H1 (cell line): Measurements from ENCODE around the gene ANKFN1. TPM values are rescaled to one million over a fixed set of nuclear protein-coding genes. Genes with fewer than 3 reads are reported as not detected.

Experiments used
- CTCF ChIA-PET: fragments of 300-600 bp; sonication (Branson Sonifier 250); formaldehyde crosslinking; loops from one replicate; lab custom pipeline; 2021; ENCODE audit not compliant: partially characterized antibody; lab: Charles Lee
- POLR2A ChIA-PET: fragments of 300-600 bp; sonication (Branson Sonifier 250); formaldehyde crosslinking; loops from one replicate; lab custom pipeline; 2021; ENCODE audit warnings: inconsistent platforms; ENCODE audit not compliant: partially characterized antibody; lab: Charles Lee
- DNase-seq, 2 experiments: peaks; one replicate each; pipeline versions ENCODE4 v3.0.0 to v3.0.0-alpha.2; 2010 to 2022; ENCODE audit warnings: low spot score in 2 of 2, low read depth in 1 of 2, mixed read lengths in 1 of 2
- FAIRE-seq: peaks from 2 replicates; lab custom pipeline; 2011; peaks lifted over from hg19 to GRCh38; lab: Jason Lieb, UNC
- H2AFZ ChIP-seq: 2 replicates; pipeline ENCODE4 v1.8.1; 2012; ENCODE audit warnings: low read length, inconsistent platforms
- H2AK5ac ChIP-seq: 2 replicates; pipeline ENCODE4 v1.6.1; 2013; ENCODE audit warnings: low read depth, low read length
- H2BK120ac ChIP-seq: replicated peaks from 2 replicates; pipeline ENCODE3; 2013; ENCODE audit warnings: low read depth, low read length, inconsistent platforms
- H2BK12ac ChIP-seq: 2 replicates; pipeline ENCODE4 v1.6.1; 2013; ENCODE audit warnings: low read depth, low read length
- H2BK15ac ChIP-seq: 2 replicates; pipeline ENCODE4 v1.6.1; 2013; ENCODE audit warnings: low read length
- H2BK20ac ChIP-seq: 2 replicates; pipeline ENCODE4 v1.6.1; 2013; ENCODE audit warnings: low read length
- H2BK5ac ChIP-seq: 2 replicates; pipeline ENCODE4 v1.6.1; 2013; ENCODE audit warnings: low read depth, low read length
- H3K14ac ChIP-seq: 2 replicates; pipeline ENCODE4 v1.6.1; 2013; ENCODE audit warnings: inconsistent platforms; ENCODE audit not compliant: insufficient read length
- H3K18ac ChIP-seq: 2 replicates; pipeline ENCODE4 v1.6.1; 2013; ENCODE audit warnings: low read length; ENCODE audit errors: extremely low read depth
- H3K23ac ChIP-seq: 2 replicates; pipeline ENCODE4 v1.6.1; 2013; ENCODE audit warnings: inconsistent platforms; ENCODE audit not compliant: insufficient read length
- H3K23me2 ChIP-seq: 2 replicates; pipeline ENCODE4 v1.6.1; 2013; ENCODE audit warnings: low read depth, low read length
- H3K27ac ChIP-seq: 2 replicates; pipeline ENCODE4 v1.6.1; 2011; ENCODE audit warnings: low read depth, low read length, inconsistent platforms
- H3K27me3 ChIP-seq, 4 experiments: replicated peaks in 1 of 4; 1 replicate in 1 of 4; 2 replicates in 3 of 4; pipeline versions ENCODE4 v1.6.1 to v1.8.1; 2011 to 2013; ENCODE audit warnings: low read length in 3 of 4, mild to moderate bottlenecking in 3 of 4, inconsistent platforms in 2 of 4, mixed read lengths in 2 of 4, moderate library complexity in 1 of 4; ENCODE audit not compliant: control insufficient read depth in 3 of 4, insufficient read depth in 3 of 4; ENCODE audit errors: extremely low read depth in 1 of 4
- H3K36me3 ChIP-seq, 4 experiments: 2 replicates each; pipeline versions ENCODE4 v1.6.1 to v1.8.1; 2011 to 2013; ENCODE audit warnings: mild to moderate bottlenecking in 4 of 4, low read length in 3 of 4, moderate library complexity in 2 of 4, control low read depth in 1 of 4, inconsistent platforms in 1 of 4; ENCODE audit not compliant: insufficient read depth in 4 of 4, control insufficient read depth in 2 of 4
- H3K4ac ChIP-seq: replicated peaks from 2 replicates; pipeline ENCODE3; 2013; ENCODE audit warnings: low read length, low read depth, mixed read lengths, inconsistent platforms; ENCODE audit not compliant: insufficient read length
- H3K4me1 ChIP-seq, 4 experiments: replicated peaks in 1 of 4; 1 replicate in 1 of 4; 2 replicates in 3 of 4; pipeline versions ENCODE4 v1.6.1 to v1.8.1; 2011 to 2013; ENCODE audit warnings: low read length in 3 of 4, inconsistent platforms in 2 of 4, mixed read lengths in 1 of 4; ENCODE audit not compliant: insufficient read depth in 4 of 4, control insufficient read depth in 3 of 4
- H3K4me2 ChIP-seq, 2 experiments: 2 replicates each; pipeline versions ENCODE4 v1.6.1 to v1.8.1; 2011 to 2013; ENCODE audit warnings: low read depth in 2 of 2, low read length in 2 of 2, control low read depth in 1 of 2, inconsistent platforms in 1 of 2, mild to moderate bottlenecking in 1 of 2; ENCODE audit not compliant: insufficient read depth in 1 of 2
- H3K4me3 ChIP-seq, 4 experiments: fragments of 200-600, 300-600 bp in 1 of 4; sonication (generic), shearing (Covaris generic), sonication (Bioruptor Twin) in 1 of 4; 2 replicates each; pipeline versions ENCODE4 v1.5.1 to v1.8.1; 2011 to 2016; ENCODE audit warnings: low read length in 4 of 4, low read depth in 3 of 4, control low read depth in 2 of 4, inconsistent platforms in 2 of 4, mild to moderate bottlenecking in 2 of 4, mixed read lengths in 1 of 4, moderate library complexity in 1 of 4; ENCODE audit not compliant: insufficient read depth in 2 of 4; ENCODE audit errors: extremely low read depth in 1 of 4
- H3K56ac ChIP-seq: replicated peaks from 2 replicates; pipeline ENCODE3; 2013; ENCODE audit warnings: low read depth, mild to moderate bottlenecking, mixed read lengths, low read length, inconsistent platforms; ENCODE audit not compliant: insufficient read length
- H3K79me1 ChIP-seq: 2 replicates; pipeline ENCODE4 v1.6.1; 2013; ENCODE audit warnings: low read depth, low read length, control low read depth
- H3K79me2 ChIP-seq, 2 experiments: 2 replicates each; pipeline versions ENCODE4 v1.6.1 to v1.8.1; 2012 to 2013; ENCODE audit warnings: low read length in 2 of 2, mild to moderate bottlenecking in 2 of 2, inconsistent platforms in 1 of 2; ENCODE audit not compliant: insufficient read depth in 2 of 2, control insufficient read depth in 1 of 2
- H3K9ac ChIP-seq, 4 experiments: replicated peaks in 1 of 4; 1 replicate in 1 of 4; 2 replicates in 3 of 4; pipeline versions ENCODE4 v1.6.1 to v1.8.1; 2011 to 2013; ENCODE audit warnings: low read depth in 3 of 4, low read length in 3 of 4, control low read depth in 2 of 4, mild to moderate bottlenecking in 2 of 4, moderate library complexity in 2 of 4, inconsistent platforms in 1 of 4; ENCODE audit errors: extremely low read depth in 1 of 4
- H3K9me3 ChIP-seq, 2 experiments: 2 replicates each; pipeline versions ENCODE4 v1.6.1 to v1.8.1; 2012 to 2013; ENCODE audit warnings: mild to moderate bottlenecking in 2 of 2, moderate library complexity in 2 of 2, control low read depth in 1 of 2, inconsistent platforms in 1 of 2, low read depth in 1 of 2, low read length in 1 of 2, mixed read lengths in 1 of 2; ENCODE audit not compliant: insufficient read depth in 2 of 2
- H4K20me1 ChIP-seq, 2 experiments: replicated peaks in 1 of 2; 2 replicates each; pipeline versions ENCODE3 to v1.8.1; 2011 to 2013; ENCODE audit warnings: inconsistent platforms in 2 of 2, low read length in 2 of 2, mild to moderate bottlenecking in 1 of 2; ENCODE audit not compliant: insufficient read depth in 2 of 2, control insufficient read depth in 1 of 2
- H4K5ac ChIP-seq: 2 replicates; pipeline ENCODE4 v1.6.1; 2013; ENCODE audit warnings: low read length, low read depth, mixed read lengths, inconsistent platforms; ENCODE audit not compliant: insufficient read length
- H4K8ac ChIP-seq: 2 replicates; pipeline ENCODE4 v1.8.0; 2013; ENCODE audit warnings: mild to moderate bottlenecking, moderate library complexity, low read length, inconsistent platforms; ENCODE audit not compliant: insufficient read depth; ENCODE audit errors: extremely low read depth
- H4K91ac ChIP-seq: replicated peaks from 2 replicates; pipeline ENCODE3; 2013; ENCODE audit warnings: low read length, mixed read lengths, inconsistent platforms; ENCODE audit not compliant: insufficient read length
- BACH1 ChIP-seq: IDR thresholded peaks from 2 replicates; pipeline ENCODE4 v1.6.1; 2012; ENCODE audit warnings: low read length, improper control_type of control experiment
- CHD1 ChIP-seq: IDR thresholded peaks from 2 replicates; pipeline ENCODE4 v1.6.1; 2012; ENCODE audit warnings: low read depth, low read length, improper control_type of control experiment
- FOSL1 ChIP-seq: IDR thresholded peaks from 2 replicates; pipeline ENCODE4 v1.6.1; 2011; ENCODE audit warnings: mild to moderate bottlenecking, low read depth, low read length, moderate library complexity; ENCODE audit not compliant: insufficient read depth
- JUN ChIP-seq: IDR thresholded peaks from 2 replicates; pipeline ENCODE4 v1.6.1; 2011; ENCODE audit warnings: low read depth, mild to moderate bottlenecking, improper control_type of control experiment, low read length
- KDM5A ChIP-seq: fragments of 200-600 bp; IDR thresholded peaks from 2 replicates; pipeline ENCODE4 v1.7.1; 2012; ENCODE audit warnings: mild to moderate bottlenecking, low read length, inconsistent platforms, mixed read lengths
- RXRA ChIP-seq: IDR thresholded peaks from 2 replicates; pipeline ENCODE4 v1.6.1; 2011; ENCODE audit warnings: low read depth, mild to moderate bottlenecking, low read length, moderate library complexity; ENCODE audit not compliant: insufficient read depth
- SIX5 ChIP-seq: IDR thresholded peaks from 2 replicates; pipeline ENCODE4 v1.6.1; 2011; ENCODE audit warnings: mild to moderate bottlenecking, low read depth, low read length
- SRF ChIP-seq: IDR thresholded peaks from 2 replicates; pipeline ENCODE4 v1.6.1; 2011; ENCODE audit warnings: mild to moderate bottlenecking, low read depth, low read length, moderate library complexity
- TAF1 ChIP-seq: IDR thresholded peaks from 2 replicates; pipeline ENCODE4 v1.6.1; 2011; ENCODE audit warnings: mild to moderate bottlenecking, low read depth, low read length
- TAF7 ChIP-seq: optimal IDR thresholded peaks from 2 replicates; pipeline ENCODE3; 2011; ENCODE audit warnings: low read depth, mild to moderate bottlenecking, inconsistent platforms, low read length, moderate library complexity, borderline replicate concordance
- TEAD4 ChIP-seq: IDR thresholded peaks from 2 replicates; pipeline ENCODE4 v1.6.1; 2012; ENCODE audit warnings: low read depth, low read length, inconsistent platforms, mixed read lengths
- WGBS, 2 experiments: shearing (Covaris generic) in 1 of 2; methylation state at CpG; one replicate each; pipeline versions ENCODE4 v1.1.6 to v1.1.7; 2013 to 2015; ENCODE audit warnings: low lambda C conversion rate in 2 of 2, mixed read lengths in 2 of 2, inconsistent platforms in 1 of 2, low coverage in 1 of 2, missing lambda C conversion rate in 1 of 2; ENCODE audit not compliant: insufficient replicate concordance in 2 of 2, insufficient coverage in 1 of 2, insufficient read length in 1 of 2; ENCODE audit errors: extremely low coverage in 1 of 2, missing lambda C conversion rate in 1 of 2; 5-methylcytosine and 5-hydroxymethylcytosine counted together
- polyA plus RNA-seq, 7 experiments: library from polyadenylated mRNA; depleted of rRNA in 3 of 7; stranded (reverse) in 5 of 7; unstranded in 2 of 7; fragments of >200 nt in 5 of 7; fragments of 200-250 nt in 2 of 7; gene quantifications; 1 replicate in 5 of 7; 2 replicates in 1 of 7; 4 replicates in 1 of 7; pipeline versions ENCODE4 v1.2.1 to v1.2.3, GENCODE V29; 2011 to 2013; ENCODE audit warnings: missing spikeins in 2 of 7, mixed read lengths in 2 of 7
- total RNA-seq: library from RNA; stranded (reverse); fragmentation: NEBNext Ultra II Directional; extraction: Animal tissue kit (Norgen Biotek cat#: 25700); gene quantifications from 2 replicates; pipeline ENCODE4 v1.2.1, GENCODE V29; 2021
- TF ChIP-seq, protein P1 (sequence below): IDR thresholded peaks from 2 replicates; pipeline ENCODE4 v1.6.1; 2012; ENCODE audit warnings: inconsistent platforms
- TF ChIP-seq, protein P2 (sequence below): IDR thresholded peaks from 2 replicates; pipeline ENCODE4 v1.6.1; 2011; ENCODE audit warnings: low read length, improper control_type of control experiment
- TF ChIP-seq, protein P3 (sequence below): IDR thresholded peaks from 2 replicates; pipeline ENCODE4 v1.6.1; 2012; ENCODE audit warnings: inconsistent platforms

The ANKFN1 gene
- total and polyA plus RNA-seq, 2 of the 8 experiments (the other 6 are each of a cell fraction or from before 2014, with no cell fraction given), result not detected

DNA sequence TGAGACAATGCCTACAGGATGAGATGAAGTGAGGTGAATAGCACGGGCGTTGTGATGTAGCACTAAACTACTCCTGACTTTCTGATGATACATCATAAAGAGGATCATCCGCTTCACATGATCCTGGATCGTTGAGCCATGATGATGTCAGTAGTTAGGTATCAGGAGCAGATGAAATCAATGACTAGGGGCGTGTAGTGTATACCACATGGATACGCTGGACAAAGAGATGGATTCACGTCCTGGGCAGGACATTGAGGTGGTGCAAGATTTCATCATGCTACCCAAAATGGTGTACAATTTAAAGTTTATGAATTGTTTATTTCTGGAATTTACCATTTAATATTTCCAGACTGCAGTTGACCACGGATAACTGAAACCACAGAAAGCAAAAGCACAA is 156.6 kb downstream of the ANKFN1 start:
- Histone ChIP-seq H3K56ac (no peak overlapping the region), H3K9ac (no peak overlapping the region), H3K23ac (no peak overlapping the region), H3K9me3 (no peaks in the 10 kb centered on the region), H3K79me1 (no peaks in the 10 kb centered on the region), H4K91ac (no peak overlapping the region), H3K4me3 (no peak overlapping the region), H2BK5ac (no peak overlapping the region), H3K4ac (no peak overlapping the region), H3K36me3 (no peaks in the 10 kb centered on the region), H2BK15ac (no peak overlapping the region), H3K18ac (no peak overlapping the region), H3K4me2 (no peak overlapping the region), H2AK5ac (no peak overlapping the region), H3K79me2 (no peaks in the 10 kb centered on the region), H3K23me2 (no peaks in the 10 kb centered on the region), H4K5ac (no peak overlapping the region), H4K8ac (no peak overlapping the region), H3K14ac (no peak overlapping the region), H2BK12ac (no peak overlapping the region), H2BK20ac (no peak overlapping the region), H2BK120ac (no peak overlapping the region), H2AFZ (no peak overlapping the region), H3K27ac (no peak overlapping the region), H4K20me1 (no peaks in the 10 kb centered on the region), H3K4me1 (no peaks in the 10 kb centered on the region), H3K27me3 (peaks cover 0 to 1% (median 0%) of the 10 kb centered on the region in 4 experiments; a peak in 1 of 7 replicates)
- ChIA-PET POLR2A (no interaction called here), CTCF (no interaction called here)
- DNase-seq (no peak), FAIRE-seq (no peak)
- TF ChIP-seq TEAD4 (no peak), SIX5 (no peak), TAF1 (no peak), CHD1 (no peak), SRF (no peak), FOSL1 (no peak), JUN (no peak), BACH1 (no peak), RXRA (no peak), TAF7 (no peak), KDM5A (no peak)
- TF ChIP-seq, protein P1, sequence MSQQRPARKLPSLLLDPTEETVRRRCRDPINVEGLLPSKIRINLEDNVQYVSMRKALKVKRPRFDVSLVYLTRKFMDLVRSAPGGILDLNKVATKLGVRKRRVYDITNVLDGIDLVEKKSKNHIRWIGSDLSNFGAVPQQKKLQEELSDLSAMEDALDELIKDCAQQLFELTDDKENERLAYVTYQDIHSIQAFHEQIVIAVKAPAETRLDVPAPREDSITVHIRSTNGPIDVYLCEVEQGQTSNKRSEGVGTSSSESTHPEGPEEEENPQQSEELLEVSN, result no peak
- TF ChIP-seq, protein P2, sequence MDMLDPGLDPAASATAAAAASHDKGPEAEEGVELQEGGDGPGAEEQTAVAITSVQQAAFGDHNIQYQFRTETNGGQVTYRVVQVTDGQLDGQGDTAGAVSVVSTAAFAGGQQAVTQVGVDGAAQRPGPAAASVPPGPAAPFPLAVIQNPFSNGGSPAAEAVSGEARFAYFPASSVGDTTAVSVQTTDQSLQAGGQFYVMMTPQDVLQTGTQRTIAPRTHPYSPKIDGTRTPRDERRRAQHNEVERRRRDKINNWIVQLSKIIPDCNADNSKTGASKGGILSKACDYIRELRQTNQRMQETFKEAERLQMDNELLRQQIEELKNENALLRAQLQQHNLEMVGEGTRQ, result no peak
- TF ChIP-seq, protein P3, sequence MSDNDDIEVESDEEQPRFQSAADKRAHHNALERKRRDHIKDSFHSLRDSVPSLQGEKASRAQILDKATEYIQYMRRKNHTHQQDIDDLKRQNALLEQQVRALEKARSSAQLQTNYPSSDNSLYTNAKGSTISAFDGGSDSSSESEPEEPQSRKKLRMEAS, result no peak
- 87% methylated on average over 8 of the region's 8 CpGs; no CpG with 5 or more reads in 1 of the 2 experiments for WGBS, 2 experiments
